GM19035 (cell line): Measurements from ENCODE around the gene ZNF532.
"Not testable (repeated sequence)": the region's sequence is repeated elsewhere in the genome, so short reads cannot be mapped to it uniquely, and the experiment has no call there.

Source experiments
- ATAC-seq: cut with Tn5 transposase; IDR thresholded peaks from one replicate; pipeline ENCODE4 v1.9.1; 2021; ENCODE audit not compliant: unreplicated experiment

The ZNF532 gene

GRCh38 chr18:59002974-59003594 lies 138.4 kb downstream of the ZNF532 start:
- no peak for ATAC-seq

- no peak for ATAC-seq
Observed at GRCh38 chr18:59005262-59005661, 140.6 kb downstream of the ZNF532 start.

- ATAC-seq, result no peak
Observed at GRCh38 chr18:59006461-59007067, 141.9 kb downstream of the ZNF532 start.

GRCh38 chr18:59008302-59008974 lies 143.8 kb downstream of the ZNF532 start:
- ATAC-seq, result no peak

GRCh38 chr18:59009846-59010245 lies 145.2 kb downstream of the ZNF532 start:
- ATAC-seq, result no peak

GRCh38 chr18:59011289-59011688 lies 146.6 kb downstream of the ZNF532 start:
- no peak for ATAC-seq

- no peak for ATAC-seq
Observed at GRCh38 chr18:59011786-59012185, 147.1 kb downstream of the ZNF532 start.

- ATAC-seq, result no peak
Observed at GRCh38 chr18:59012815-59013705, 148.4 kb downstream of the ZNF532 start.

GRCh38 chr18:59013744-59014143 lies 149.1 kb downstream of the ZNF532 start:
- no peak for ATAC-seq

- ATAC-seq, result no peak
Observed at GRCh38 chr18:59015531-59016152, 151.0 kb downstream of the ZNF532 start.

GRCh38 chr18:59021500-59021899 lies 156.8 kb downstream of the ZNF532 start:
- no peak for ATAC-seq

- no peak for ATAC-seq
Observed at GRCh38 chr18:59022167-59022945, 157.7 kb downstream of the ZNF532 start.

GRCh38 chr18:59024829-59025228 lies 160.2 kb downstream of the ZNF532 start:
- ATAC-seq, result no peak

- not testable (repeated sequence) for ATAC-seq
Observed at GRCh38 chr18:59025532-59025931, 160.9 kb downstream of the ZNF532 start.

- ATAC-seq, result no peak
Observed at GRCh38 chr18:59026364-59026763, 161.7 kb downstream of the ZNF532 start.

- no peak for ATAC-seq
Observed at GRCh38 chr18:59026831-59027410, 162.2 kb downstream of the ZNF532 start.

- no peak for ATAC-seq
Observed at GRCh38 chr18:59029663-59030429, 165.2 kb downstream of the ZNF532 start.

GRCh38 chr18:59032308-59032707 lies 167.6 kb downstream of the ZNF532 start:
- no peak for ATAC-seq

- no peak for ATAC-seq
Observed at GRCh38 chr18:59033359-59033758, 168.7 kb downstream of the ZNF532 start.
